Stomach smooth muscle (tissue), 2 donors: ENCODE data around the gene MDFIC.

Experiments used
- H3K27ac ChIP-seq: one replicate; pipeline ENCODE4 v1.7.0; 2013; ENCODE audit warnings: mild to moderate bottlenecking, low read length, inconsistent platforms
- H3K27me3 ChIP-seq, 2 donors: one replicate each; pipeline ENCODE4 v1.7.0; 2013; ENCODE audit warnings: low read length in 2 of 2; ENCODE audit not compliant: insufficient read depth in 2 of 2, control insufficient read depth in 1 of 2
- H3K36me3 ChIP-seq, 2 donors: one replicate each; pipeline ENCODE4 v1.7.0; 2013; ENCODE audit warnings: low read length in 2 of 2; ENCODE audit not compliant: control insufficient read depth in 2 of 2, insufficient read depth in 2 of 2
- H3K4me1 ChIP-seq: one replicate; pipeline ENCODE4 v1.7.0; 2013; ENCODE audit warnings: low read length; ENCODE audit not compliant: control insufficient read depth, insufficient read depth
- H3K4me3 ChIP-seq, 2 donors: one replicate each; pipeline ENCODE4 v1.7.0; 2013; ENCODE audit warnings: low read length in 2 of 2
- H3K9ac ChIP-seq, 2 donors: one replicate each; pipeline ENCODE4 v1.7.0; 2013; ENCODE audit warnings: low read length in 2 of 2, mild to moderate bottlenecking in 1 of 2
- H3K9me3 ChIP-seq, 2 donors: one replicate each; pipeline ENCODE4 v1.7.0; 2013; ENCODE audit warnings: low read length in 2 of 2; ENCODE audit not compliant: control insufficient read depth in 2 of 2
- donor health status: healthy.
- donor health status: Pancreatic carcinoma.

MDFIC gene

GRCh38 chr7:114903131-114903530, 18.8 kb upstream of the MDFIC start:
- peaks cover 0 to 1% of the 10 kb centered on the region in 2 donors for H3K9me3 ChIP-seq
- H3K36me3 ChIP-seq = no peaks in the 10 kb centered on the region
- H3K4me1 ChIP-seq = no peaks in the 10 kb centered on the region
- no peak overlapping the region for H3K27ac ChIP-seq
- H3K9ac ChIP-seq = no peak overlapping the region
- no peak overlapping the region for H3K4me3 ChIP-seq
- no peaks in the 10 kb centered on the region for H3K27me3 ChIP-seq

- no peaks in the 10 kb centered on the region for H3K27me3 ChIP-seq
- no peak overlapping the region for H3K4me3 ChIP-seq
- H3K4me1 ChIP-seq = no peaks in the 10 kb centered on the region
- H3K36me3 ChIP-seq = no peaks in the 10 kb centered on the region
- no peak overlapping the region for H3K9ac ChIP-seq
- peaks cover 0 to 4% of the 10 kb centered on the region in 2 donors for H3K9me3 ChIP-seq
- H3K27ac ChIP-seq = no peak overlapping the region
Observed at GRCh38 chr7:114910787-114911186, 11.1 kb upstream of the MDFIC start.

DNA sequence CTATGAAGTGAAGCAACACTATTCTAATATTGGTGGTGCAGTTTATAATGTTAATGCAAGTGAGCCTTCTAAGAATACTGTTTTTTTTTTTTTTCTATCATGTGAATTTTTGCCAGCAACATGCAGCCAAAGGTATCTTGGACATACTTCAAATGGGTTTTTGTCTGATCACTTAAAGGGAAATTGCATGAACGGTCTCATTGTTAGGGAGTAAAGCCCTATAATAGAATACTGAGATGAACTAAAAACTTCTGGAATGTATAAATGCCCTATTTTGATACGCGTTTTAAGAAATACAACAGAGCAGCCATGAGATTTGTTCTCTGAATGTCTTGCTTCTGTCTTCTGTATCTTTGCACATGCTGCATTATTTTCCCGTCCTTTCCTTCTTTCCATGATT, 10.5 kb upstream of the MDFIC start:
- H3K4me1 ChIP-seq = no peaks in the 10 kb centered on the region
- peaks cover 0 to 4% of the 10 kb centered on the region in 2 donors for H3K9me3 ChIP-seq
- no peaks in the 10 kb centered on the region for H3K36me3 ChIP-seq
- H3K9ac ChIP-seq = no peak overlapping the region
- H3K4me3 ChIP-seq = no peak overlapping the region
- H3K27me3 ChIP-seq = no peaks in the 10 kb centered on the region
- no peak overlapping the region for H3K27ac ChIP-seq

DNA sequence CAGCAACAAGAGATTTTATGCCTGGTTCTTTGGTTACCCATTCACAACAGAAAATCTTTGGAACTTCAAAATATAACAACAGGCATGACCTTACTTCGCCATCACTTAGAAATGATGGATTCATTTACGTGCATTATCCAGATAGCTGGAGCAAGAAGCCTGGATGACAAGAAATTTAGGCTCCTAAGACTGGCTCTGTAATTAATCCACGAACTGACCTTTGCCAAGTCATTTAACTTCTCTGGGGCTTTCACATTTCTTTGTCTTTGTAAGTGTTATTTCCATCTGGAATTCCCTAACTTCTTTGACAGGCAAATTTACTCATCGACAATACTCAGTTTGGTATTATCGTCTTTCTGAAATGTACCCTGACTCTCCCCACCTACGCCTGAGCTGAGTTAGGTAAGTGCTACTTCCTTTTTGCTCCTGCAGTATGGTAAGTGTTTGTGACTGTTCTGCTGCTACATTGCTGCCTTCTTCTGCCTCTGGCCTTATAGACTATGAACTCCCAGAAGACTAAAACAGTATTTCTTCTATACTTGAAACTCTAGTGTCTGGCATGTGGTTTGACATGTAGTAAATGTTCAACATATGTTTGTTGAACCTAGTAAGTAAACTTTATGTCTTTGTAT, 5.5 kb upstream of the MDFIC start:
- Histone ChIP-seq H3K9ac (no peak overlapping the region), H3K27me3 (no peaks in the 10 kb centered on the region), H3K9me3 (no peaks in the 10 kb centered on the region), H3K27ac (no peak overlapping the region), H3K4me1 (no peaks in the 10 kb centered on the region), H3K4me3 (no peak overlapping the region), H3K36me3 (no peaks in the 10 kb centered on the region)

GRCh38 chr7:114917211-114917839, 4.6 kb upstream of the MDFIC start:
- no peak overlapping the region for H3K27ac ChIP-seq
- no peak overlapping the region for H3K9ac ChIP-seq
- H3K4me1 ChIP-seq = no peaks in the 10 kb centered on the region
- no peak overlapping the region for H3K4me3 ChIP-seq
- no peaks in the 10 kb centered on the region for H3K27me3 ChIP-seq
- no peaks in the 10 kb centered on the region for H3K36me3 ChIP-seq
- H3K9me3 ChIP-seq = no peaks in the 10 kb centered on the region

DNA sequence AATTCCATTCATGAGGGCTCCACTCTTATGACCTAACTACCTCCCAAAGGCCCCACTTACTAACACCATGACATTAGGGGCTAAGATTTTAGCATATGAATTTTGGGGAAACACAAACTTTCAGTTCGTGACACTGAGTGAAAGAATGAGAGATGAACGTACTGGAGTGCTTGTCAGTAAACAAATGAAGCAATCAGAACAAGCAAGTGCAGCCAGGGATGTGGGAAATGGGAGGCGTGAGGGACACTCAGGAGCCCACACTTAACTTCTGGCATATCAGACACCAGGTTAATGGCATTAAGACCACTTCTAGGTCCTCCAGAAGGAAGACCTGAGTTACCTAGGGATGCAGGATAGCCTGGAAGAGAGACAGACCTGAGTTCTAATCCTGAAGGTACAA, 2.3 kb upstream of the MDFIC start:
- H3K4me3 ChIP-seq = no peak overlapping the region
- no peak overlapping the region for H3K27ac ChIP-seq
- H3K4me1 ChIP-seq = peaks cover 10% of the 10 kb centered on the region
- no peaks in the 10 kb centered on the region for H3K9me3 ChIP-seq
- no peaks in the 10 kb centered on the region for H3K36me3 ChIP-seq
- H3K27me3 ChIP-seq = no peaks in the 10 kb centered on the region
- H3K9ac ChIP-seq = no peak overlapping the region

GRCh38 chr7:114921631-114922025, 266 bp upstream of the MDFIC start:
- H3K9ac ChIP-seq = peak overlapping the region; percentile 80
- peak overlapping the region; percentile 81 to 92 for H3K4me3 ChIP-seq
- H3K4me1 ChIP-seq = peaks cover 10% of the 10 kb centered on the region
- no peaks in the 10 kb centered on the region for H3K9me3 ChIP-seq
- H3K27ac ChIP-seq = peak overlapping the region; percentile 76
- H3K27me3 ChIP-seq = no peaks in the 10 kb centered on the region
- H3K36me3 ChIP-seq = no peaks in the 10 kb centered on the region

- Histone ChIP-seq H3K9me3 (no peaks in the 10 kb centered on the region), H3K36me3 (no peaks in the 10 kb centered on the region), H3K27me3 (no peaks in the 10 kb centered on the region), H3K27ac (peak overlapping the region; percentile 76), H3K4me1 (peaks cover 10% of the 10 kb centered on the region), H3K4me3 (peak overlapping the region; percentile 81 to 92), H3K9ac (peak overlapping the region; percentile 80)
Observed at GRCh38 chr7:114922652-114923402, 933 bp downstream of the MDFIC start.

GRCh38 chr7:114923403-114923713, 1.5 kb downstream of the MDFIC start:
- H3K27ac ChIP-seq = peak overlapping the region; percentile 46
- peaks cover 10% of the 10 kb centered on the region for H3K4me1 ChIP-seq
- H3K4me3 ChIP-seq = peak overlapping the region; percentile 81 to 92
- H3K9ac ChIP-seq = peak overlapping the region; percentile 64 to 80
- no peaks in the 10 kb centered on the region for H3K9me3 ChIP-seq
- no peaks in the 10 kb centered on the region for H3K36me3 ChIP-seq
- H3K27me3 ChIP-seq = no peaks in the 10 kb centered on the region

DNA sequence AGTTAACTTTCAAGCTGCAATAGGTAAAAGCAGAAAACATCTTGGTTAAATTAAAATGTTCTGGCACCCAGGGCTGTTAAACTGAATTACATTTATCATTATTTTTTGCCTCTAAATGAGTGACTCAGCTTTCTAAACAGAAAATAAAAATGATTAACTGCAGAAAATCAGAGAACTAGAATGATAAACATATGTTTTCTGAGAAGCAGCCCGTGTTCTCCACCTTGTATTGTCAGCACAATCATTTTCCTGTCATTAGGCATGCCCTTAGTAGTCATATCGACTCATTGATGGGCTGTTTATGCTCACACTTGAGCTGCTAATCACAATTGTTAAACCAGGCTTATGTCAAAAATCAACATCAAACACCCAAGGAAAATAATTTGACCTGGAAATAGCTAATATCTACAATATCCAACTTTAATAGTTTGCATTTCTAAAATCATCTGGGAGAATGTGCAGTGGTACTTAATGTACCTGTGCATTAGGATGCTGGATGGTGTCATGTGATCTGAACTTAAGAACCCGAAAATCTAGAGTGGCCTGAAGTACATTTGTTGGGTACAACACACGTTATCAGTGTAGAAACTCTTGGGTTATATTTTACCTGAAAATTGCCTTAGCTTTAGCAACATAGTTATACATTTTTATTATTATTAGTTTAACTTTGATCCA, 2.3 kb downstream of the MDFIC start:
- Histone ChIP-seq H3K4me3 (peak overlapping the region; percentile 81 to 92), H3K27ac (no peak overlapping the region), H3K36me3 (no peaks in the 10 kb centered on the region), H3K4me1 (peaks cover 10% of the 10 kb centered on the region), H3K9ac (peak overlapping the region in 1 of 2 donors; percentile 80), H3K9me3 (no peaks in the 10 kb centered on the region), H3K27me3 (no peaks in the 10 kb centered on the region)
